PFSK-1 (cell line): ENCODE data around the gene LACTBL1.

Source experiments
- FOXP2 ChIP-seq: optimal IDR thresholded peaks from 2 replicates; pipeline ENCODE3; 2011; ENCODE audit warnings: borderline replicate concordance, control low read depth, inconsistent platforms; ENCODE audit not compliant: insufficient read depth; ENCODE audit errors: extremely low read length, extremely low read depth
- POLR2AphosphoS5 ChIP-seq: IDR thresholded peaks from 2 replicates; pipeline ENCODE4 v1.6.1; 2012; ENCODE audit warnings: low read depth, mild to moderate bottlenecking, control low read depth, low read length, moderate library complexity
- REST ChIP-seq, 2 experiments: IDR thresholded peaks; 2 replicates each; pipeline versions ENCODE4 v1.6.1 to v1.8.0; 2011 to 2012; ENCODE audit warnings: low read depth in 2 of 2, low read length in 2 of 2, control low read depth in 1 of 2, inconsistent platforms in 1 of 2, mild to moderate bottlenecking in 1 of 2, moderate library complexity in 1 of 2; ENCODE audit not compliant: insufficient read depth in 1 of 2
- SIN3A ChIP-seq: IDR thresholded peaks from 2 replicates; pipeline ENCODE4 v1.6.1; 2012; ENCODE audit warnings: mild to moderate bottlenecking, low read length, moderate library complexity, borderline replicate concordance; ENCODE audit not compliant: insufficient read depth
- TAF1 ChIP-seq: IDR thresholded peaks from 2 replicates; pipeline ENCODE4 v1.6.1; 2012; ENCODE audit warnings: low read length, control low read depth, borderline replicate concordance; ENCODE audit not compliant: insufficient read depth

The LACTBL1 gene

GRCh38 chr1:22922640-22923039 lies 50.0 kb downstream of the LACTBL1 start:
- TF ChIP-seq SIN3A (no peak), FOXP2 (no peak), TAF1 (no peak)

GRCh38 chr1:22921452-22922126 lies 51.1 kb downstream of the LACTBL1 start:
- TF ChIP-seq SIN3A (no peak), POLR2AphosphoS5 (no peak), TAF1 (no peak), FOXP2 (no peak), REST (IDR thresholded peaks at IDR 0.05; ENCODE audit: insufficient read depth in 1 of 2, low read depth in 2 of 2, low read length in 2 of 2) (no peak)

GRCh38 chr1:22920734-22921451 lies 51.8 kb downstream of the LACTBL1 start:
- TF ChIP-seq FOXP2 (no peak), POLR2AphosphoS5 (no peak), TAF1 (no peak), SIN3A (no peak), REST (IDR thresholded peaks at IDR 0.05; ENCODE audit: insufficient read depth in 1 of 2, low read depth in 2 of 2, low read length in 2 of 2) (no peak)

- TF ChIP-seq REST (IDR thresholded peaks at IDR 0.05; ENCODE audit: insufficient read depth in 1 of 2, low read depth in 2 of 2, low read length in 2 of 2) (no peak), POLR2AphosphoS5 (no peak), SIN3A (no peak), FOXP2 (no peak), TAF1 (no peak)
Observed at GRCh38 chr1:22920026-22920733, 52.5 kb downstream of the LACTBL1 start.

- no peak for TF ChIP-seq FOXP2
- TF ChIP-seq SIN3A = no peak
Observed at GRCh38 chr1:22919341-22920025, 53.2 kb downstream of the LACTBL1 start.

GRCh38 chr1:22918644-22919043 lies 54.0 kb downstream of the LACTBL1 start:
- TF ChIP-seq TAF1 (no peak), REST (IDR thresholded peaks at IDR 0.05; ENCODE audit: insufficient read depth in 1 of 2, low read depth in 2 of 2, low read length in 2 of 2) (no peak), FOXP2 (no peak), SIN3A (no peak)
